AG09319 (cell line): Measurements from ENCODE around the gene CAPN1.
"Not testable (repeated sequence)": the region's sequence is repeated elsewhere in the genome, so short reads cannot be mapped to it uniquely, and the experiment has no call there.

Experiments used
- DNase-seq: peaks from one replicate; pipeline ENCODE4 v3.0.0-alpha.2; 2010; ENCODE audit warnings: low read depth; ENCODE audit errors: extremely low read depth
- CTCF ChIP-seq: IDR thresholded peaks from 2 replicates; pipeline ENCODE4 v1.5.1; 2011; ENCODE audit warnings: low read depth, mild to moderate bottlenecking, inconsistent platforms, low read length, moderate library complexity

Gene CAPN1

GRCh38 chr11:65172600-65172999, 9.1 kb upstream of the CAPN1 start:
- no peak for DNase-seq
- no peak for TF ChIP-seq CTCF

- not testable (repeated sequence) for DNase-seq
These were observed 7.1 kb upstream of the CAPN1 start for GRCh38 chr11:65174571-65175010.

DNA sequence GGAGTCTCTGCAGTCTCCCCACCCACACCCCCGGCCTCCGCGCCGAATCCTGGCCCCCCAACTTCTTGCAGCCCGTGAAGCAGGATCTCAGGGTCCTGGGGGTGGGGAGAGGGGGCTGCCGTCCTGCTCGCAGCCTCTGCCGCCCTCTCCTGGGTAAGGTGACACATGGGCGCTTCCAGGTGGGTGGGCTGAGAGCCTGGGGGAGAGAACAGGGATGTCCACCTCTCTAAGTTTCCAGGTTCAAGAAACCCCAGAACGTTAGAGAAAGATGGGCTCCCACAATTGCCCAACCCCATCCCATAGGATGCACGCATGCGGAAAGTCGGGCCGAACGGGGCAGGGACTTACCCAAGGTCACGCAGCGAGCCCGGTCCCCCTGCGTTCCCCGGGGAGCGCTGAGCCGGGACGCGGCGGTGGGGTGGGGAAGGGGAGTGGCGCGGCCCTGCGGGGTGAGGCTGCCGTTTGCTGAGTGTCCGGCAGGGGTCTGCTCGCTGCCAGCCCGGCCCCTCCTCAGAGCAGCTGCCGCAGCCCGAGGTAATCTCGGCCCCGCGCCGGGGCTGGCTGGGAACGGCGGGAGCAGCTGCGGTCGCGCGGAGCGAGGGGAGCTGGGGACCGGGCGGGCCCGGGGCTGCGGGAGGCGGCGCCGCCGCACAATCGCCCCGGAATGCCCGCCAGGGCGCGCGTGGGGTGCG, 705 bp upstream of the CAPN1 start:
- peak; percentile 28 for TF ChIP-seq CTCF
- DNase-seq = peak; percentile 14

DNA sequence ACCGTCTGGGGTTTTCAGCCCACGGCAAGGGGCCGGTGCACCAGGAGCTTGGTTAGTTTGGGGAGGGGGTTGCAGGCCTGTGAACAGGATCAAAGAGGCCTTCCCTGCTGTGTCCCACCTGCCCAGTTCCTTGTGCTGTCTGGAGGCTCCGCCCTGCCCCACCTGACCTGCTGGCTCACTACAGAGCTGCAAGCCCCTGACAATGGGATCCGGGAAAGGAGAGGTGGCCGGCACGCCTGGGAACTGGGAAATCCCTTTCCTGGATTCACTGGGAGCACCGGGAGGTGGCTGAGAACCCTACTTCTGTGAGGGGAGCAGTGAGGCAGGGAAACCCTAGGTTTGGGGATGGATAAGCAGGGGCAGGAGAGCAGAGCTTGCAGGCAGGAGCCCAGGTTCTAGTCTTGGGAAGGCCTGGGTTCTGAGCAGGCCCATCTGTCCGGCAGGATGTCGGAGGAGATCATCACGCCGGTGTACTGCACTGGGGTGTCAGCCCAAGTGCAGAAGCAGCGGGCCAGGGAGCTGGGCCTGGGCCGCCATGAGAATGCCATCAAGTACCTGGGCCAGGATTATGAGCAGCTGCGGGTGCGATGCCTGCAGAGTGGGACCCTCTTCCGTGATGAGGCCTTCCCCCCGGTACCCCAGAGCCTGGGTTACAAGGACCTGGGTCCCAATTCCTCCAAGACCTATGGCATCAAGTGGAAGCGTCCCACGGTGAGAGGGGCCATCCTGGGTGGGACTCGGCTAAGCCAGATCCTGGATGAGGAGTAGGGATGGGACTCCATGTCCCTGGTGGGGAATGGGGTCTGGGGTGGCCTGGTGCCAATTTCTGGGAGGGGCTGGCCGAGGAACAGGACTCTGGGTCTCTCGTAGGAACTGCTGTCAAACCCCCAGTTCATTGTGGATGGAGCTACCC, 786 bp downstream of the CAPN1 start:
- no peak for TF ChIP-seq CTCF
- DNase-seq = no peak

GRCh38 chr11:65183201-65183891, 1.6 kb downstream of the CAPN1 start:
- TF ChIP-seq CTCF = no peak
- no peak for DNase-seq

DNA sequence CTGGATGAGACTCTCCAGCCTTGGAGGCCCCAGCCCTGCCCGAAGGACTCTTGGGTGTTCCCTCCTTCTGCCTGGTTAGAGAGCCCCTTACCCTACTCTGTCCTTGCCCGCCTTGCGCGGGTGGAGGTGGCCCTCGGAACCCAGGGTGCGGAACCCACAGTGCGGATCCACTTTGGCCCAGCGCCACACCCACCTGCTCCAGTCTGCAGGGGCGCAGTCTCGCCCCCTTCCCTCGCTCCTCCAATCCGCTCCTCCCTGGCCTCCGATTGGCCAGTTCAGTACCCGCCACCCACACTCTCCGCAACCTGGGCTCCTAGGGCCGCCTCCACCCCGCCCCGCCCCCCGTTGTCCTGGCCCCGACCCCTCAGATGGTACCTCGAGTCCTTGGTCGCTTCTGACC, 2.4 kb downstream of the CAPN1 start:
- no peak for TF ChIP-seq CTCF
- DNase-seq = no peak

GRCh38 chr11:65185171-65185570, 3.4 kb downstream of the CAPN1 start:
- no peak for DNase-seq
- TF ChIP-seq CTCF = no peak
